Measurements from ENCODE around the gene METTL9.
"Not testable (repeated sequence)": the region's sequence is repeated elsewhere in the genome, so short reads cannot be mapped to it uniquely, and the experiment has no call there.

- not testable (repeated sequence) for TF ChIP-seq CTCF (conservative IDR thresholded peaks at IDR 0.05; ENCODE audit: low read length); EZH2phosphoT487 (IDR thresholded peaks at IDR 0.05; ENCODE audit: borderline replicate concordance, low read depth, low read length)
These were observed 36.3 kb downstream of the METTL9 start for GRCh38 chr16:21635694-21636093.
